ENCODE data around the gene LPAR3.

GRCh38 chr1:84916897-84917296 is 23.9 kb upstream of the LPAR3 start:
- no peak for TF ChIP-seq REST (IDR thresholded peaks at IDR 0.05)
- TF ChIP-seq POLR2A (IDR thresholded peaks at IDR 0.05; ENCODE audit: low read length): no peak
- TF ChIP-seq CTCF (IDR thresholded peaks at IDR 0.05): no peak
- TF ChIP-seq USF2 (IDR thresholded peaks at IDR 0.05): no peak
- no peak for TF ChIP-seq ZC3H11A (IDR thresholded peaks at IDR 0.05)
- TF ChIP-seq KDM5A (IDR thresholded peaks at IDR 0.05): no peak
- no peak for TF ChIP-seq PBX3 (IDR thresholded peaks at IDR 0.05)
